ENCODE measurements around the gene OCIAD2.
"Not testable (repeated sequence)": the region's sequence is repeated elsewhere in the genome, so short reads cannot be mapped to it uniquely, and the experiment has no call there.

The OCIAD2 gene

DNA sequence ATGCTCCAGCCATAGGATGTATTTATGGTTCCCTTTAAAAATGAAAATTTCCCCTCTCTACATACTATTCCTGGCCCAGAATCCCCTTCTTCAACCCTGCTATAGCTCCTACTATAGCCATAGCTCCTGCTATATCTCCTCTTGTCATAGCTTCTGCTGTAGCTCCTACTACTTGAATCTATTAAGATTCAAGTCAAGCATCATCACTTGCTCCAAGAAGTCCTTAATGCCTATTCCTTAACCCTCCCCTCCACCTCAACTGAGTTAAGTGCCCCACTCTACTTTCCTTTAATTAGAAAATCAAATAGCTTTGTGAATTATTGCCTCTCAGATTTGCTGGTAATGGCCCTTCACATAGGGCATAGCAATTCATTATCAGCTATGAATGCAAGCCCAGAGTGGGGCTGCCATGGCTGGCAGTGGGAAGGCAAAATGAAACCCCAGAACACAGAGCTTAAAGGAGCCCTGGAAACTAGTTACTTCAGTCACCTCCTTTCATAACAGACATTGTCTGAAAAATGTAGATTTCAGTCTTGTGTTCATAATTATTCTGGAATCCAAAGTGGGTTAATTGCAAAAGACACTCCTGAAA, 15.4 kb downstream of the OCIAD2 start (continued):
- TF ChIP-seq ZNF843 (tag by site-specific recombination; IDR thresholded peaks at IDR 0.05) (no peak), ZNF658 (tag by site-specific recombination; IDR thresholded peaks at IDR 0.05) (no peak), GLI4 (tag by site-specific recombination; IDR thresholded peaks at IDR 0.05) (no peak), ZNF239 (tag by site-specific recombination; IDR thresholded peaks at IDR 0.05) (no peak)

DNA sequence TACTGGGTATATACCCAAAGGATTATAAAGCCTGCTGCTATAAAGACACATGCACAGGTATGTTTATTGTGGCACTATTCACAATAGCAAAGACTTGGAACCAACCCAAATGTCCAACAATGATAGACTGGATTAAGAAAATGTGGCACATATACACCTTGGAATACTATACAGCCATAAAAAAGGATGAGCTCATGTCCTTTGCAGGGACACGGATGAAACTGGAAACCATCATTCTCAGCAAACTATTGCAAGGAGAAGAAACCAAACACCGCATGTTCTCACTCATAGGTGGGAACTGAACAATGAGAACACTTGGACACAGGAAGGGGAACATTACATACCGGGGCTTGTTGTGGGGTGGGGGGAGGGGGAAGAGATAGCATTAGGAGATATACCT, 16.8 kb downstream of the OCIAD2 start:
- H3K27ac ChIP-seq (ENCODE audit: extremely low read depth, low read depth, low read length); H3K9me3 ChIP-seq (ENCODE audit: control insufficient read depth, insufficient read depth, low read depth, low read length); CTCF ChIA-PET; H3K4me1 ChIP-seq (ENCODE audit: control insufficient read depth, insufficient read depth, low read length); H3K4me3 ChIP-seq (ENCODE audit: low read depth, low read length); POLR2A ChIA-PET; H3K36me3 ChIP-seq (ENCODE audit: control insufficient read depth in 2 of 2, insufficient read depth in 1 of 2, low read length in 2 of 2): not testable (repeated sequence)
- TF ChIP-seq ZNF146 (tag by site-specific recombination; IDR thresholded peaks at IDR 0.05) = peak; percentile 74

DNA sequence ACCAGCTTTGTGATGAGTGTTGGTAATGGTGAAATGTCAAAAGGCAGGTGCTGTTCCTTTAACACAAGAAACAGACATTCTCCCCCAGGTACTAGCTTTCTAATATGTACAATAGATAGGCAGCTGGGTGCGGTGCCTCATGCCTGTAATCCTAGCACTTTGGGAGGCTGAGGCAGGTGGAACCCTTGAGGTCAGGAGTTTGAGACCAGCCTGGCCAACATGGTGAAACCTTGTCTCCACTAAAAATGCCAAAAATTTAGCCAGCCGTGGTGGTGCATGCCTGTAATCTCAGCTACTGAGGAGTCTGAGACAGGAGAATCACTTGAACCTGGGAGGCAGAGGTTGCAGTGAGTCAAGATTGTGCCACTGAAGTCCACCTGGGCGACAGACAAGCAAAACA, 24.9 kb downstream of the OCIAD2 start:
- H3K4me1 ChIP-seq (ENCODE audit: control insufficient read depth, insufficient read depth, low read length); H3K4me3 ChIP-seq (ENCODE audit: low read depth, low read length); H3K9me3 ChIP-seq (ENCODE audit: control insufficient read depth, insufficient read depth, low read depth, low read length); H3K27ac ChIP-seq (ENCODE audit: extremely low read depth, low read depth, low read length); POLR2A ChIA-PET; H3K36me3 ChIP-seq (ENCODE audit: control insufficient read depth in 2 of 2, insufficient read depth in 1 of 2, low read length in 2 of 2): not testable (repeated sequence)
- CTCF ChIA-PET = interaction anchor here (0.6 to 0.7 kb wide), 2 partner anchors 24 to 453 kb away, joined by 3 read pairs; no protein-coding TSS in a partner anchor

DNA sequence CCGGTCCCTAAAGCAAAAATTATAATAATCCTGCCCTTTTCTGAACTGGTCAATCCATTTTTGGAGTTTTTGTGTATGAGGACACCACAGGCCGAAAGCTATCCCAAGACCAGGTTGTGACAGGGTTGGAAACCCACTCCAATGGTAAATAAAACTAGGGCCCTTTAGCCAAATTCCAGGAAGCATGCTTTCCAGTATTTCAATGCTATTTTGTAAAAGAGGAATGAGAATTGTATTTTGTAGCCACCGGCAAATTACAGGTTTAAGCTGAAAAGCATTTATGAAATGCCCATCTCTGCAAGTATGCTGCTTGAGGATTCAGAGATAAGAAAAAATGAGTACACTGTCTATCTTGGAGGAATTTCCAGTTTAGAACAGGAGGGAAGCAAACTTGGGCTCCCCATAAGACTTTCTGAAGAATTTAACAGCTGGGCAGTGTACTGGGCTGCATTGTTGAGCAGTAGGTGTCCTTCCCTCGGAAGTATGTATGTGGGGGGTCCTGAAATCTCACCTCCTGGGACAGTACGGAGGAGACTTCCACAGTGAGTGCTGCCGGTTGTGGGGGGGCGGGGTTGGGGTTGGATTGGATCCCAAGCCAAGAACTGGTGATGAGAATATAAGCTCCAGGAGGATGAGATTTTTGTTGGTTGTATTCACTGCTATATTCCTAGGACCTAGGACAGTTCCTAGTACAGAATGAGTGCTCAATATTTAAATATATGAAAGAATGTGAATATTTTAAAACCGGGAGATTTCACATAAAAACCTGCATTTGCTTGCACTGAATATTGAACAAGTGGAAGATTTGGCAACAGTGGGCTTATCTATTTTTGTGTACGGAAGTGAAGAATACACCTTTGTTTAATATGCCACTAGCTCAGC, 26.8 kb downstream of the OCIAD2 start:
- no peaks in the 10 kb centered on the region for H3K9me3 ChIP-seq (ENCODE audit: control insufficient read depth, insufficient read depth, low read depth, low read length)
- no peaks in the 10 kb centered on the region for H3K36me3 ChIP-seq (ENCODE audit: control insufficient read depth in 2 of 2, insufficient read depth in 1 of 2, low read length in 2 of 2)
- ChIA-PET POLR2A (no interaction called here), CTCF (interaction anchor here (0.6 kb wide), 1 partner anchor 194 kb away, joined by 3 read pairs; no protein-coding TSS in a partner anchor)
- no peaks in the 10 kb centered on the region for H3K4me1 ChIP-seq (ENCODE audit: control insufficient read depth, insufficient read depth, low read length)
- no peak overlapping the region for H3K4me3 ChIP-seq (ENCODE audit: low read depth, low read length)
- H3K27ac ChIP-seq (ENCODE audit: extremely low read depth, low read depth, low read length) = no peak overlapping the region
- TF ChIP-seq, protein P1, sequence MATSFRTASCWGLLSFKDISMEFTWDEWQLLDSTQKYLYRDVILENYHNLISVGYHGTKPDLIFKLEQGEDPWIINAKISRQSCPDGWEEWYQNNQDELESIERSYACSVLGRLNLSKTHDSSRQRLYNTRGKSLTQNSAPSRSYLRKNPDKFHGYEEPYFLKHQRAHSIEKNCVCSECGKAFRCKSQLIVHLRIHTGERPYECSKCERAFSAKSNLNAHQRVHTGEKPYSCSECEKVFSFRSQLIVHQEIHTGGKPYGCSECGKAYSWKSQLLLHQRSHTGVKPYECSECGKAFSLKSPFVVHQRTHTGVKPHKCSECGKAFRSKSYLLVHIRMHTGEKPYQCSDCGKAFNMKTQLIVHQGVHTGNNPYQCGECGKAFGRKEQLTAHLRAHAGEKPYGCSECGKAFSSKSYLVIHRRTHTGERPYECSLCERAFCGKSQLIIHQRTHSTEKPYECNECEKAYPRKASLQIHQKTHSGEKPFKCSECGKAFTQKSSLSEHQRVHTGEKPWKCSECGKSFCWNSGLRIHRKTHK (tag by site-specific recombination; IDR thresholded peaks at IDR 0.05) = no peak

DNA sequence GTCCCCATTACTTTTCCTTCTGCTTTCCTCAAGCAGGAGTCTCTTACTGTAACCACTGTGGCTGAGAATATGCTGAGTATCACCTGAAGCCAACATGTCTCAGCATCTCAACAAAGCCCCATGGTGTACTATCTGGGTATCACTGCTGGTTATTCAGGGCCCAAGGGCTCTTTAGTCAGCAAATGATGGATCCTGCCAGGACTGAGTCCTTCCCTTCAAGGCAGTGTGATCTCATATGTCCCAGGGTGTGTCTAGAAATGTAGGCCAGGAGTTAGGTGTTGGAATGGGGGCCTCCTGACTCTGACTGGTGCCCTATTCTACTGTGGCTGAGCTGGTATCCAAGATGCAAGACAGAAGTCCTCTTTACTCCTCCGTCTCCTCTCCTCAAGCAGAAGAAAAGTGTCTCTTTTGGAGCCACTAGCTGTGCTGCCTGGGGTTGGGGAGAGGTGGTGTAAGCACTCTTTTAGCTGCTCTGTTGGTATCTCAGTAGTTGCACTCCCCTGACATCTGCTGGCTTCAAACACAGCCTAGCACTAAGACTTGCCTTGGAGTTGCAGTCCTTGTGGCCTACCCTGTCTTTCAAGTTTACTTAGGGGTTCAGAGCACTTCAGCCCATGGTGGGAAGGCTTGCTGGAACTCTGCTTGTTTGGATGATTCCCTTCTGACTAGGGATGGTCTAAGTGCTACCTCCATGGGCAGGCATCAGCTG, 28.6 kb downstream of the OCIAD2 start:
- ChIA-PET POLR2A (no interaction called here), CTCF (no interaction called here)
- H3K27ac ChIP-seq (ENCODE audit: extremely low read depth, low read depth, low read length) = no peak overlapping the region
- no peaks in the 10 kb centered on the region for H3K36me3 ChIP-seq (ENCODE audit: control insufficient read depth in 2 of 2, insufficient read depth in 1 of 2, low read length in 2 of 2)
- H3K4me3 ChIP-seq (ENCODE audit: low read depth, low read length) = no peak overlapping the region
- no peaks in the 10 kb centered on the region for H3K9me3 ChIP-seq (ENCODE audit: control insufficient read depth, insufficient read depth, low read depth, low read length)
- H3K4me1 ChIP-seq (ENCODE audit: control insufficient read depth, insufficient read depth, low read length) = no peaks in the 10 kb centered on the region
- TF ChIP-seq KLF1 (tag by site-specific recombination; IDR thresholded peaks at IDR 0.05) (no peak), ZNF416 (tag by site-specific recombination; IDR thresholded peaks at IDR 0.05) (no peak), ZXDB (tag by site-specific recombination; IDR thresholded peaks at IDR 0.05) (no peak), KLF10 (tag by site-specific recombination; IDR thresholded peaks at IDR 0.05) (no peak), RBAK (tag by site-specific recombination; IDR thresholded peaks at IDR 0.05) (no peak), SALL2 (tag by site-specific recombination; IDR thresholded peaks at IDR 0.05; ENCODE audit: borderline replicate concordance) (no peak), HOXD13 (CRISPR knock-in tag; IDR thresholded peaks at IDR 0.05; ENCODE audit: borderline replicate concordance) (no peak), SP2 (tag by site-specific recombination; IDR thresholded peaks at IDR 0.05) (no peak)
- TF ChIP-seq, protein P2, sequence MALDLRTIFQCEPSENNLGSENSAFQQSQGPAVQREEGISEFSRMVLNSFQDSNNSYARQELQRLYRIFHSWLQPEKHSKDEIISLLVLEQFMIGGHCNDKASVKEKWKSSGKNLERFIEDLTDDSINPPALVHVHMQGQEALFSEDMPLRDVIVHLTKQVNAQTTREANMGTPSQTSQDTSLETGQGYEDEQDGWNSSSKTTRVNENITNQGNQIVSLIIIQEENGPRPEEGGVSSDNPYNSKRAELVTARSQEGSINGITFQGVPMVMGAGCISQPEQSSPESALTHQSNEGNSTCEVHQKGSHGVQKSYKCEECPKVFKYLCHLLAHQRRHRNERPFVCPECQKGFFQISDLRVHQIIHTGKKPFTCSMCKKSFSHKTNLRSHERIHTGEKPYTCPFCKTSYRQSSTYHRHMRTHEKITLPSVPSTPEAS (tag by site-specific recombination; IDR thresholded peaks at IDR 0.05) = no peak
- TF ChIP-seq, protein P3, sequence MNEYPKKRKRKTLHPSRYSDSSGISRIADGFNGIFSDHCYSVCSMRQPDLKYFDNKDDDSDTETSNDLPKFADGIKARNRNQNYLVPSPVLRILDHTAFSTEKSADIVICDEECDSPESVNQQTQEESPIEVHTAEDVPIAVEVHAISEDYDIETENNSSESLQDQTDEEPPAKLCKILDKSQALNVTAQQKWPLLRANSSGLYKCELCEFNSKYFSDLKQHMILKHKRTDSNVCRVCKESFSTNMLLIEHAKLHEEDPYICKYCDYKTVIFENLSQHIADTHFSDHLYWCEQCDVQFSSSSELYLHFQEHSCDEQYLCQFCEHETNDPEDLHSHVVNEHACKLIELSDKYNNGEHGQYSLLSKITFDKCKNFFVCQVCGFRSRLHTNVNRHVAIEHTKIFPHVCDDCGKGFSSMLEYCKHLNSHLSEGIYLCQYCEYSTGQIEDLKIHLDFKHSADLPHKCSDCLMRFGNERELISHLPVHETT (tag by site-specific recombination; IDR thresholded peaks at IDR 0.05) = no peak
- TF ChIP-seq, protein P4, sequence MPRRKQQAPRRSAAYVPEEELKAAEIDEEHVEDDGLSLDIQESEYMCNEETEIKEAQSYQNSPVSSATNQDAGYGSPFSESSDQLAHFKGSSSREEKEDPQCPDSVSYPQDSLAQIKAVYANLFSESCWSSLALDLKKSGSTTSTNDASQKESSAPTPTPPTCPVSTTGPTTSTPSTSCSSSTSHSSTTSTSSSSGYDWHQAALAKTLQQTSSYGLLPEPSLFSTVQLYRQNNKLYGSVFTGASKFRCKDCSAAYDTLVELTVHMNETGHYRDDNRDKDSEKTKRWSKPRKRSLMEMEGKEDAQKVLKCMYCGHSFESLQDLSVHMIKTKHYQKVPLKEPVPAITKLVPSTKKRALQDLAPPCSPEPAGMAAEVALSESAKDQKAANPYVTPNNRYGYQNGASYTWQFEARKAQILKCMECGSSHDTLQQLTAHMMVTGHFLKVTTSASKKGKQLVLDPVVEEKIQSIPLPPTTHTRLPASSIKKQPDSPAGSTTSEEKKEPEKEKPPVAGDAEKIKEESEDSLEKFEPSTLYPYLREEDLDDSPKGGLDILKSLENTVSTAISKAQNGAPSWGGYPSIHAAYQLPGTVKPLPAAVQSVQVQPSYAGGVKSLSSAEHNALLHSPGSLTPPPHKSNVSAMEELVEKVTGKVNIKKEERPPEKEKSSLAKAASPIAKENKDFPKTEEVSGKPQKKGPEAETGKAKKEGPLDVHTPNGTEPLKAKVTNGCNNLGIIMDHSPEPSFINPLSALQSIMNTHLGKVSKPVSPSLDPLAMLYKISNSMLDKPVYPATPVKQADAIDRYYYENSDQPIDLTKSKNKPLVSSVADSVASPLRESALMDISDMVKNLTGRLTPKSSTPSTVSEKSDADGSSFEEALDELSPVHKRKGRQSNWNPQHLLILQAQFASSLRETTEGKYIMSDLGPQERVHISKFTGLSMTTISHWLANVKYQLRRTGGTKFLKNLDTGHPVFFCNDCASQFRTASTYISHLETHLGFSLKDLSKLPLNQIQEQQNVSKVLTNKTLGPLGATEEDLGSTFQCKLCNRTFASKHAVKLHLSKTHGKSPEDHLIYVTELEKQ (tag by site-specific recombination; IDR thresholded peaks at IDR 0.05; ENCODE audit: borderline replicate concordance) = no peak
